Stimulated activated CD4-positive, alpha-beta T cell treated with anti-CD3 and anti-CD28 coated beads, Interleukin-4, amount 100 ng/mL, for 48 hours (primary cell): ENCODE data around the gene LHX3.

Experiments
- DNase-seq, 2 donors: peaks; one replicate each; pipeline ENCODE4 v3.0.0-alpha.2; 2020; ENCODE audit warnings: low read depth in 2 of 2

The LHX3 gene

GRCh38 chr9:136207616-136208015 lies 2.7 kb upstream of the LHX3 start:
- no peak for DNase-seq

- DNase-seq: no peak
Observed at GRCh38 chr9:136206602-136207275, 1.8 kb upstream of the LHX3 start.

- DNase-seq: no peak
Observed at GRCh38 chr9:136205707-136205992, 722 bp upstream of the LHX3 start.

GRCh38 chr9:136204145-136204805 lies 653 bp downstream of the LHX3 start:
- DNase-seq: no peak

- DNase-seq: no peak
Observed at GRCh38 chr9:136203408-136204144, 1.4 kb downstream of the LHX3 start.

GRCh38 chr9:136202454-136203407 lies 2.2 kb downstream of the LHX3 start:
- no peak for DNase-seq

GRCh38 chr9:136201609-136202453 lies 3.1 kb downstream of the LHX3 start:
- DNase-seq: no peak

- no peak for DNase-seq
Observed at GRCh38 chr9:136201174-136201573, 3.8 kb downstream of the LHX3 start.

GRCh38 chr9:136200424-136200823 lies 4.5 kb downstream of the LHX3 start:
- DNase-seq: no peak

- no peak for DNase-seq
Observed at GRCh38 chr9:136199391-136200288, 5.3 kb downstream of the LHX3 start.

- no peak for DNase-seq
Observed at GRCh38 chr9:136198605-136199083, 6.3 kb downstream of the LHX3 start.

- no peak for DNase-seq
Observed at GRCh38 chr9:136197930-136198604, 6.9 kb downstream of the LHX3 start.

GRCh38 chr9:136197084-136197875 lies 7.6 kb downstream of the LHX3 start:
- no peak for DNase-seq

GRCh38 chr9:136196404-136197083 lies 8.4 kb downstream of the LHX3 start:
- DNase-seq: no peak

- no peak for DNase-seq
Observed at GRCh38 chr9:136194540-136194939, 10.4 kb downstream of the LHX3 start.

- DNase-seq: no peak
Observed at GRCh38 chr9:136193891-136194279, 11.0 kb downstream of the LHX3 start.

- DNase-seq: no peak
Observed at GRCh38 chr9:136193127-136193890, 11.6 kb downstream of the LHX3 start.
